H9 (cell line): ENCODE measurements around the gene CACNB2. TPM values are rescaled to one million over a fixed set of nuclear protein-coding genes. Genes with fewer than 3 reads are reported as not detected.

Experiments
- DNase-seq: peaks from one replicate; pipeline ENCODE4 v3.0.0-alpha.2; 2017
- H2AFZ ChIP-seq: one replicate; pipeline ENCODE4 v1.6.1; 2013; ENCODE audit warnings: mild to moderate bottlenecking, low read length, control low read depth, moderate library complexity
- H2AK5ac ChIP-seq: 2 replicates; pipeline ENCODE4 v1.6.1; 2013; ENCODE audit warnings: low read length, control low read depth, mixed read lengths; ENCODE audit not compliant: insufficient read length
- H2BK120ac ChIP-seq: one replicate; pipeline ENCODE4 v1.6.1; 2013; ENCODE audit warnings: low read depth, mild to moderate bottlenecking, low read length, control low read depth, inconsistent platforms; ENCODE audit not compliant: poor library complexity, severe bottlenecking
- H2BK12ac ChIP-seq: 2 replicates; pipeline ENCODE4 v1.6.1; 2013; ENCODE audit warnings: low read length, control low read depth, mixed read lengths, low read depth; ENCODE audit not compliant: insufficient read length
- H2BK15ac ChIP-seq: 2 replicates; pipeline ENCODE4 v1.6.1; 2013; ENCODE audit warnings: low read depth, low read length, control low read depth
- H2BK20ac ChIP-seq: one replicate; pipeline ENCODE4 v1.6.1; 2013; ENCODE audit warnings: low read depth, mild to moderate bottlenecking, low read length, control low read depth, inconsistent platforms; ENCODE audit not compliant: poor library complexity, severe bottlenecking
- H2BK5ac ChIP-seq: 2 replicates; pipeline ENCODE4 v1.6.1; 2013; ENCODE audit warnings: low read length, control low read depth, mixed read lengths; ENCODE audit not compliant: insufficient read length
- H3K14ac ChIP-seq: 2 replicates; pipeline ENCODE4 v1.6.1; 2013; ENCODE audit warnings: low read length, control low read depth; ENCODE audit not compliant: insufficient read depth
- H3K18ac ChIP-seq: 2 replicates; pipeline ENCODE4 v1.6.1; 2013; ENCODE audit warnings: low read depth, mild to moderate bottlenecking, mixed read lengths, low read length, control low read depth; ENCODE audit not compliant: insufficient read length
- H3K23ac ChIP-seq: 2 replicates; pipeline ENCODE4 v1.6.1; 2013; ENCODE audit warnings: low read length, control low read depth, mixed read lengths, low read depth; ENCODE audit not compliant: insufficient read length
- H3K23me2 ChIP-seq: 2 replicates; pipeline ENCODE4 v1.6.1; 2013; ENCODE audit warnings: low read depth, mild to moderate bottlenecking, mixed read lengths, low read length, control low read depth; ENCODE audit not compliant: insufficient read length, poor library complexity, severe bottlenecking
- H3K27ac ChIP-seq: 2 replicates; pipeline ENCODE4 v1.5.1; 2013; ENCODE audit warnings: low read length, control low read depth, mixed read lengths, low read depth; ENCODE audit not compliant: insufficient read length
- H3K27me3 ChIP-seq: 2 replicates; pipeline ENCODE4 v1.6.1; 2013; ENCODE audit warnings: low read length, control low read depth, inconsistent platforms; ENCODE audit not compliant: insufficient read depth
- H3K4ac ChIP-seq: 2 replicates; pipeline ENCODE4 v1.6.1; 2013; ENCODE audit warnings: low read depth, mild to moderate bottlenecking, control low read depth, inconsistent platforms, low read length, moderate library complexity
- H3K4me1 ChIP-seq: 2 replicates; pipeline ENCODE4 v1.6.1; 2013; ENCODE audit warnings: low read length, control low read depth, inconsistent platforms; ENCODE audit not compliant: insufficient read depth
- H3K4me2 ChIP-seq: 2 replicates; pipeline ENCODE4 v1.6.1; 2013; ENCODE audit warnings: low read length, control low read depth, mixed read lengths; ENCODE audit not compliant: insufficient read length, insufficient read depth
- H3K56ac ChIP-seq: 2 replicates; pipeline ENCODE4 v1.6.1; 2013; ENCODE audit warnings: low read depth, mild to moderate bottlenecking, mixed read lengths, low read length, control low read depth; ENCODE audit not compliant: insufficient read length
- H3K79me1 ChIP-seq: 2 replicates; pipeline ENCODE4 v1.6.1; 2013; ENCODE audit warnings: low read depth, mild to moderate bottlenecking, moderate library complexity, low read length, control low read depth, inconsistent platforms; ENCODE audit not compliant: insufficient read depth, poor library complexity, severe bottlenecking
- H3K79me2 ChIP-seq: 2 replicates; pipeline ENCODE4 v1.6.1; 2013; ENCODE audit warnings: low read length, control low read depth, inconsistent platforms; ENCODE audit not compliant: insufficient read depth
- H3K9ac ChIP-seq: 2 replicates; pipeline ENCODE4 v1.6.1; 2013; ENCODE audit warnings: low read length, control low read depth, mixed read lengths; ENCODE audit not compliant: insufficient read length; ENCODE audit errors: extremely low read depth
- H3K9me3 ChIP-seq: one replicate; pipeline ENCODE4 v1.6.1; 2013; ENCODE audit warnings: low read depth, low read length, inconsistent platforms; ENCODE audit not compliant: control insufficient read depth
- H3T11ph ChIP-seq: one replicate; pipeline ENCODE4 v1.6.1; 2013; ENCODE audit warnings: mild to moderate bottlenecking, low read length, control low read depth, inconsistent platforms
- H4K20me1 ChIP-seq: one replicate; pipeline ENCODE4 v1.6.1; 2013; ENCODE audit not compliant: control insufficient read depth, insufficient read length, insufficient read depth
- H4K5ac ChIP-seq: 2 replicates; pipeline ENCODE4 v1.6.1; 2013; ENCODE audit warnings: low read depth, mild to moderate bottlenecking, mixed read lengths, low read length, control low read depth; ENCODE audit not compliant: insufficient read length
- H4K8ac ChIP-seq: replicated peaks from 2 replicates; pipeline ENCODE4 v1.6.1; 2013; ENCODE audit warnings: low read length, control low read depth, mixed read lengths, low read depth; ENCODE audit not compliant: insufficient read length
- H4K91ac ChIP-seq: 2 replicates; pipeline ENCODE4 v1.6.1; 2013; ENCODE audit warnings: low read depth, mild to moderate bottlenecking, moderate library complexity, mixed read lengths, low read length, control low read depth; ENCODE audit not compliant: insufficient read length
- H3K27ac Mint-ChIP-seq, 3 experiments: 2 replicates in 2 of 3; 3 replicates in 1 of 3; pipeline ENCODE4 v1.8.0; 2020 to 2021; ENCODE audit warnings: mixed read lengths in 3 of 3, mild to moderate bottlenecking in 1 of 3, moderate library complexity in 1 of 3
- H3K27me3 Mint-ChIP-seq: 2 replicates; pipeline ENCODE4 v1.8.0; 2021; ENCODE audit warnings: low read depth, mild to moderate bottlenecking, moderate library complexity, mixed read lengths
- H3K36me3 Mint-ChIP-seq, 3 experiments: 2 replicates in 2 of 3; 3 replicates in 1 of 3; pipeline ENCODE4 v1.8.0; 2020 to 2021; ENCODE audit warnings: low read depth in 3 of 3, mixed read lengths in 3 of 3; ENCODE audit not compliant: insufficient read depth in 1 of 3
- H3K4me1 Mint-ChIP-seq, 2 experiments: 2 replicates each; pipeline ENCODE4 v1.8.0; 2020; ENCODE audit warnings: mixed read lengths in 2 of 2
- H3K4me3 Mint-ChIP-seq, 2 experiments: 2 replicates in 1 of 2; 3 replicates in 1 of 2; pipeline ENCODE4 v1.8.0; 2020 to 2021; ENCODE audit warnings: mild to moderate bottlenecking in 2 of 2, mixed read lengths in 2 of 2, moderate library complexity in 1 of 2
- H3K9me3 Mint-ChIP-seq, 2 experiments: 2 replicates in 1 of 2; 3 replicates in 1 of 2; pipeline ENCODE4 v1.8.0; 2020; ENCODE audit warnings: mild to moderate bottlenecking in 2 of 2, mixed read lengths in 2 of 2, moderate library complexity in 1 of 2
- WGBS: extraction: QIAGEN DNeasy Blood & Tissue Kit; methylation state at CpG from one replicate; pipeline ENCODE4 v1.1.7; 2013; ENCODE audit warnings: missing lambda C conversion rate, low lambda C conversion rate, mixed read lengths; ENCODE audit not compliant: insufficient read length; ENCODE audit errors: extremely low coverage; 5-methylcytosine and 5-hydroxymethylcytosine counted together
- total RNA-seq: library from RNA; stranded (reverse); gene quantifications from 2 replicates; pipeline ENCODE4 v1.2.1, GENCODE V29; 2021
- TF ChIP-seq, protein P1 (sequence below): fragments of 200-600 bp; sonication (generic); conservative IDR thresholded peaks from 3 replicates; pipeline ENCODE4 v1.8.0; 2021; ENCODE audit warnings: antibody characterized with exemption, mild to moderate bottlenecking

The CACNB2 gene
- total RNA-seq, 1 experiment from 2014 or later = 2.6 TPM

DNA sequence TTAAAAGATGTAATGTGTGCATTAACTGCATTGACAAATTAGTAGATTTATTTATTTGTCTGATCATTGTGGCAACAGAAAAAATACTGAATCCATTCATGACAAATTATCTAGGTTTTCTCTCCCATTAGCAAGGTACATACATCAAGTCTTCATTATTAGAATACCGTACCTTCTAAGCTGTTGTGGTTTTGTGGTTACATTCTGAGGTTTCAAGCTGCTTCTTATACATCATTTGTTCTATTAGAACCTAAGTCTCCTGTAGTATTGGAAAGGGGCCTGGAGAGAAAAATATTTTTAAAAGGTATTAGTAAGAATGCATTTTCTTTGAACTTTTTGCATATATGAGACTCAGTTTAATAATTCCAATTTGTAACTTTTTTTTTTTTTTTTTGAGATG lies 26.3 kb upstream of the CACNB2 start:
- H3K27me3 Mint-ChIP-seq = no peaks in the 10 kb centered on the region
- Histone ChIP-seq H3T11ph (no peak overlapping the region), H3K14ac (no peak overlapping the region), H2BK120ac (no peak overlapping the region), H3K27ac (no peak overlapping the region), H4K8ac (no peak overlapping the region), H3K23me2 (no peaks in the 10 kb centered on the region), H2BK5ac (no peak overlapping the region), H3K4me1 (no peaks in the 10 kb centered on the region), H4K91ac (no peak overlapping the region), H2BK20ac (no peak overlapping the region), H3K27me3 (no peaks in the 10 kb centered on the region), H3K56ac (no peak overlapping the region), H3K18ac (no peak overlapping the region), H4K20me1 (no peaks in the 10 kb centered on the region), H3K4ac (no peak overlapping the region), H3K79me1 (no peaks in the 10 kb centered on the region), H3K79me2 (no peaks in the 10 kb centered on the region), H3K9ac (no peak overlapping the region), H3K23ac (no peak overlapping the region), H2BK15ac (no peak overlapping the region), H3K9me3 (no peaks in the 10 kb centered on the region), H2AK5ac (no peak overlapping the region), H3K4me2 (no peak overlapping the region), H2AFZ (no peak overlapping the region), H2BK12ac (no peak overlapping the region), H4K5ac (no peak overlapping the region)
- no peak overlapping the region for H3K27ac Mint-ChIP-seq
- WGBS = no CpG with 5 or more reads among the region's 1 CpG
- no peaks in the 10 kb centered on the region for H3K36me3 Mint-ChIP-seq
- TF ChIP-seq, protein P1, sequence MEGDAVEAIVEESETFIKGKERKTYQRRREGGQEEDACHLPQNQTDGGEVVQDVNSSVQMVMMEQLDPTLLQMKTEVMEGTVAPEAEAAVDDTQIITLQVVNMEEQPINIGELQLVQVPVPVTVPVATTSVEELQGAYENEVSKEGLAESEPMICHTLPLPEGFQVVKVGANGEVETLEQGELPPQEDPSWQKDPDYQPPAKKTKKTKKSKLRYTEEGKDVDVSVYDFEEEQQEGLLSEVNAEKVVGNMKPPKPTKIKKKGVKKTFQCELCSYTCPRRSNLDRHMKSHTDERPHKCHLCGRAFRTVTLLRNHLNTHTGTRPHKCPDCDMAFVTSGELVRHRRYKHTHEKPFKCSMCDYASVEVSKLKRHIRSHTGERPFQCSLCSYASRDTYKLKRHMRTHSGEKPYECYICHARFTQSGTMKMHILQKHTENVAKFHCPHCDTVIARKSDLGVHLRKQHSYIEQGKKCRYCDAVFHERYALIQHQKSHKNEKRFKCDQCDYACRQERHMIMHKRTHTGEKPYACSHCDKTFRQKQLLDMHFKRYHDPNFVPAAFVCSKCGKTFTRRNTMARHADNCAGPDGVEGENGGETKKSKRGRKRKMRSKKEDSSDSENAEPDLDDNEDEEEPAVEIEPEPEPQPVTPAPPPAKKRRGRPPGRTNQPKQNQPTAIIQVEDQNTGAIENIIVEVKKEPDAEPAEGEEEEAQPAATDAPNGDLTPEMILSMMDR = no peak
- no peak for DNase-seq
- no peaks in the 10 kb centered on the region for H3K9me3 Mint-ChIP-seq
- H3K4me3 Mint-ChIP-seq = no peak overlapping the region
- no peaks in the 10 kb centered on the region for H3K4me1 Mint-ChIP-seq
